SU-DHL-6 (cell line): ENCODE data around the gene CIB1.

Source experiments
- EZH2phosphoT487 ChIP-seq: fragments of 200-600 bp; sonication (generic), shearing (Covaris generic); conservative IDR thresholded peaks from 2 replicates; pipeline ENCODE4 v1.6.1; 2018; ENCODE audit warnings: mild to moderate bottlenecking, antibody characterized with exemption, low read length, moderate library complexity, mixed read lengths
- TF ChIP-seq, protein P1 (sequence below): fragments of 200-600 bp; sonication (generic); IDR thresholded peaks from one replicate; pipeline ENCODE4 v1.5.1; 2017; ENCODE audit warnings: antibody characterized with exemption, mild to moderate bottlenecking, low read length, moderate library complexity; ENCODE audit not compliant: insufficient read depth, poor library complexity, severe bottlenecking

GRCh38 chr15:90265271-90266060 is 31.7 kb upstream of the CIB1 start, which contains the start of gene NGRN:
- TF ChIP-seq, protein P1, sequence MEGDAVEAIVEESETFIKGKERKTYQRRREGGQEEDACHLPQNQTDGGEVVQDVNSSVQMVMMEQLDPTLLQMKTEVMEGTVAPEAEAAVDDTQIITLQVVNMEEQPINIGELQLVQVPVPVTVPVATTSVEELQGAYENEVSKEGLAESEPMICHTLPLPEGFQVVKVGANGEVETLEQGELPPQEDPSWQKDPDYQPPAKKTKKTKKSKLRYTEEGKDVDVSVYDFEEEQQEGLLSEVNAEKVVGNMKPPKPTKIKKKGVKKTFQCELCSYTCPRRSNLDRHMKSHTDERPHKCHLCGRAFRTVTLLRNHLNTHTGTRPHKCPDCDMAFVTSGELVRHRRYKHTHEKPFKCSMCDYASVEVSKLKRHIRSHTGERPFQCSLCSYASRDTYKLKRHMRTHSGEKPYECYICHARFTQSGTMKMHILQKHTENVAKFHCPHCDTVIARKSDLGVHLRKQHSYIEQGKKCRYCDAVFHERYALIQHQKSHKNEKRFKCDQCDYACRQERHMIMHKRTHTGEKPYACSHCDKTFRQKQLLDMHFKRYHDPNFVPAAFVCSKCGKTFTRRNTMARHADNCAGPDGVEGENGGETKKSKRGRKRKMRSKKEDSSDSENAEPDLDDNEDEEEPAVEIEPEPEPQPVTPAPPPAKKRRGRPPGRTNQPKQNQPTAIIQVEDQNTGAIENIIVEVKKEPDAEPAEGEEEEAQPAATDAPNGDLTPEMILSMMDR: no peak
- no peak for TF ChIP-seq EZH2phosphoT487
